ENCODE data around the gene KIF26B. TPM values are rescaled to one million over a fixed set of nuclear protein-coding genes. Genes with fewer than 3 reads are reported as not detected.

The KIF26B gene
- total RNA-seq, 1 experiment from 2014 or later, result 1.2 TPM

DNA sequence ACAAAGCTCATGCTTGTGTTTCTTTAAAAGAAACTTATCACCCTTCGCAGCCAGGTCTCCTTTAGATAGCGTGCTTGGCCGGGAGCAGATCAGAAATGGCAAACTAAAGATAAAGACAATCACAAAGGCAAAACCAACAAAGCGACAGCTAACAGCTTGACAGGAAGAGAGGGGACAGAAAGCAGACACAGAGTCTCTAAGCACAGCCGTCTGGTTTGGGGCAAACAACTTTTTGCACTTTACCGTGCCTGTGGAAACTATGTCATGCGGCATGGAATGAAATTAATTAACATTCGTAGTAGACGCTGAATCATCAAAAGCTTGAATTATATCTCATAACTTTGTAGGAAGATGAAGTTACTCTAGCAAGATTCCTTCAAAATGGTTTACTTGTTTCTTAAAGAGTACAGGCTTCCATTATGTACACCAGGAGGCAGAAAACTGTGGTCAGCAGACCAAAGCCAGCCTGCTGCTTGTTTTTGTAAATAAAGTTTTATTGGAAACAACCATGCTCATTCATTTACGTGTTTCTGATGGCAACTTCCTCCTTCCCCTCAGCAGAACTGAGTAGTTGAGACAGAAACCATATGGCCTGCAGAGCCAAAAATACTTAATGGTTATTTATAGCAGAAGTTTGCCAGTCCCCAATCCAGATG is 183.2 kb downstream of the KIF26B start:
- POLR2A ChIA-PET, result no interaction called here
- H3K27ac Mint-ChIP-seq, result no peak overlapping the region
- TF ChIP-seq, protein P1, sequence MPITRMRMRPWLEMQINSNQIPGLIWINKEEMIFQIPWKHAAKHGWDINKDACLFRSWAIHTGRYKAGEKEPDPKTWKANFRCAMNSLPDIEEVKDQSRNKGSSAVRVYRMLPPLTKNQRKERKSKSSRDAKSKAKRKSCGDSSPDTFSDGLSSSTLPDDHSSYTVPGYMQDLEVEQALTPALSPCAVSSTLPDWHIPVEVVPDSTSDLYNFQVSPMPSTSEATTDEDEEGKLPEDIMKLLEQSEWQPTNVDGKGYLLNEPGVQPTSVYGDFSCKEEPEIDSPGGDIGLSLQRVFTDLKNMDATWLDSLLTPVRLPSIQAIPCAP (CRISPR knock-in tag; IDR thresholded peaks at IDR 0.05), result no peak
- TF ChIP-seq, protein P2, sequence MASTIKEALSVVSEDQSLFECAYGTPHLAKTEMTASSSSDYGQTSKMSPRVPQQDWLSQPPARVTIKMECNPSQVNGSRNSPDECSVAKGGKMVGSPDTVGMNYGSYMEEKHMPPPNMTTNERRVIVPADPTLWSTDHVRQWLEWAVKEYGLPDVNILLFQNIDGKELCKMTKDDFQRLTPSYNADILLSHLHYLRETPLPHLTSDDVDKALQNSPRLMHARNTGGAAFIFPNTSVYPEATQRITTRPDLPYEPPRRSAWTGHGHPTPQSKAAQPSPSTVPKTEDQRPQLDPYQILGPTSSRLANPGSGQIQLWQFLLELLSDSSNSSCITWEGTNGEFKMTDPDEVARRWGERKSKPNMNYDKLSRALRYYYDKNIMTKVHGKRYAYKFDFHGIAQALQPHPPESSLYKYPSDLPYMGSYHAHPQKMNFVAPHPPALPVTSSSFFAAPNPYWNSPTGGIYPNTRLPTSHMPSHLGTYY (CRISPR knock-in tag; IDR thresholded peaks at IDR 0.05), result no peak
- TF ChIP-seq, protein P3, sequence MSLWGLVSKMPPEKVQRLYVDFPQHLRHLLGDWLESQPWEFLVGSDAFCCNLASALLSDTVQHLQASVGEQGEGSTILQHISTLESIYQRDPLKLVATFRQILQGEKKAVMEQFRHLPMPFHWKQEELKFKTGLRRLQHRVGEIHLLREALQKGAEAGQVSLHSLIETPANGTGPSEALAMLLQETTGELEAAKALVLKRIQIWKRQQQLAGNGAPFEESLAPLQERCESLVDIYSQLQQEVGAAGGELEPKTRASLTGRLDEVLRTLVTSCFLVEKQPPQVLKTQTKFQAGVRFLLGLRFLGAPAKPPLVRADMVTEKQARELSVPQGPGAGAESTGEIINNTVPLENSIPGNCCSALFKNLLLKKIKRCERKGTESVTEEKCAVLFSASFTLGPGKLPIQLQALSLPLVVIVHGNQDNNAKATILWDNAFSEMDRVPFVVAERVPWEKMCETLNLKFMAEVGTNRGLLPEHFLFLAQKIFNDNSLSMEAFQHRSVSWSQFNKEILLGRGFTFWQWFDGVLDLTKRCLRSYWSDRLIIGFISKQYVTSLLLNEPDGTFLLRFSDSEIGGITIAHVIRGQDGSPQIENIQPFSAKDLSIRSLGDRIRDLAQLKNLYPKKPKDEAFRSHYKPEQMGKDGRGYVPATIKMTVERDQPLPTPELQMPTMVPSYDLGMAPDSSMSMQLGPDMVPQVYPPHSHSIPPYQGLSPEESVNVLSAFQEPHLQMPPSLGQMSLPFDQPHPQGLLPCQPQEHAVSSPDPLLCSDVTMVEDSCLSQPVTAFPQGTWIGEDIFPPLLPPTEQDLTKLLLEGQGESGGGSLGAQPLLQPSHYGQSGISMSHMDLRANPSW (CRISPR knock-in tag; conservative IDR thresholded peaks at IDR 0.05; ENCODE audit: low read depth), result no peak
- TF ChIP-seq NFE2L1 (CRISPR knock-in tag; IDR thresholded peaks at IDR 0.05) (no peak), PRRX2 (CRISPR knock-in tag; IDR thresholded peaks at IDR 0.05) (no peak), SP1 (CRISPR knock-in tag; conservative IDR thresholded peaks at IDR 0.05) (no peak), TCF7 (CRISPR knock-in tag; IDR thresholded peaks at IDR 0.05; ENCODE audit: low read depth) (no peak), MXD4 (CRISPR knock-in tag; IDR thresholded peaks at IDR 0.05; ENCODE audit: borderline replicate concordance) (no peak), SMAD3 (CRISPR knock-in tag; IDR thresholded peaks at IDR 0.05; ENCODE audit: borderline replicate concordance) (no peak), GTF2I (CRISPR knock-in tag; conservative IDR thresholded peaks at IDR 0.05) (no peak), SOX15 (CRISPR knock-in tag; IDR thresholded peaks at IDR 0.05) (no peak), CBFB (CRISPR knock-in tag; IDR thresholded peaks at IDR 0.05; ENCODE audit: low read depth) (no peak), ZNF138 (CRISPR knock-in tag; conservative IDR thresholded peaks at IDR 0.05) (no peak)
- TF ChIP-seq, protein P4, sequence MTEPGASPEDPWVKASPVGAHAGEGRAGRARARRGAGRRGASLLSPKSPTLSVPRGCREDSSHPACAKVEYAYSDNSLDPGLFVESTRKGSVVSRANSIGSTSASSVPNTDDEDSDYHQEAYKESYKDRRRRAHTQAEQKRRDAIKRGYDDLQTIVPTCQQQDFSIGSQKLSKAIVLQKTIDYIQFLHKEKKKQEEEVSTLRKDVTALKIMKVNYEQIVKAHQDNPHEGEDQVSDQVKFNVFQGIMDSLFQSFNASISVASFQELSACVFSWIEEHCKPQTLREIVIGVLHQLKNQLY (CRISPR knock-in tag; IDR thresholded peaks at IDR 0.05), result no peak
- TF ChIP-seq, protein P5, sequence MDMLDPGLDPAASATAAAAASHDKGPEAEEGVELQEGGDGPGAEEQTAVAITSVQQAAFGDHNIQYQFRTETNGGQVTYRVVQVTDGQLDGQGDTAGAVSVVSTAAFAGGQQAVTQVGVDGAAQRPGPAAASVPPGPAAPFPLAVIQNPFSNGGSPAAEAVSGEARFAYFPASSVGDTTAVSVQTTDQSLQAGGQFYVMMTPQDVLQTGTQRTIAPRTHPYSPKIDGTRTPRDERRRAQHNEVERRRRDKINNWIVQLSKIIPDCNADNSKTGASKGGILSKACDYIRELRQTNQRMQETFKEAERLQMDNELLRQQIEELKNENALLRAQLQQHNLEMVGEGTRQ (CRISPR knock-in tag; IDR thresholded peaks at IDR 0.05), result no peak
- TF ChIP-seq, protein P6, sequence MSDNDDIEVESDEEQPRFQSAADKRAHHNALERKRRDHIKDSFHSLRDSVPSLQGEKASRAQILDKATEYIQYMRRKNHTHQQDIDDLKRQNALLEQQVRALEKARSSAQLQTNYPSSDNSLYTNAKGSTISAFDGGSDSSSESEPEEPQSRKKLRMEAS (CRISPR knock-in tag; IDR thresholded peaks at IDR 0.05), result no peak
- TF ChIP-seq, protein P7, sequence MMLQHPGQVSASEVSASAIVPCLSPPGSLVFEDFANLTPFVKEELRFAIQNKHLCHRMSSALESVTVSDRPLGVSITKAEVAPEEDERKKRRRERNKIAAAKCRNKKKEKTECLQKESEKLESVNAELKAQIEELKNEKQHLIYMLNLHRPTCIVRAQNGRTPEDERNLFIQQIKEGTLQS (CRISPR knock-in tag; conservative IDR thresholded peaks at IDR 0.05), result no peak
- TF ChIP-seq, protein P8, sequence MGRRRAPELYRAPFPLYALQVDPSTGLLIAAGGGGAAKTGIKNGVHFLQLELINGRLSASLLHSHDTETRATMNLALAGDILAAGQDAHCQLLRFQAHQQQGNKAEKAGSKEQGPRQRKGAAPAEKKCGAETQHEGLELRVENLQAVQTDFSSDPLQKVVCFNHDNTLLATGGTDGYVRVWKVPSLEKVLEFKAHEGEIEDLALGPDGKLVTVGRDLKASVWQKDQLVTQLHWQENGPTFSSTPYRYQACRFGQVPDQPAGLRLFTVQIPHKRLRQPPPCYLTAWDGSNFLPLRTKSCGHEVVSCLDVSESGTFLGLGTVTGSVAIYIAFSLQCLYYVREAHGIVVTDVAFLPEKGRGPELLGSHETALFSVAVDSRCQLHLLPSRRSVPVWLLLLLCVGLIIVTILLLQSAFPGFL (CRISPR knock-in tag; IDR thresholded peaks at IDR 0.05; ENCODE audit: borderline replicate concordance), result no peak
- TF ChIP-seq, protein P9, sequence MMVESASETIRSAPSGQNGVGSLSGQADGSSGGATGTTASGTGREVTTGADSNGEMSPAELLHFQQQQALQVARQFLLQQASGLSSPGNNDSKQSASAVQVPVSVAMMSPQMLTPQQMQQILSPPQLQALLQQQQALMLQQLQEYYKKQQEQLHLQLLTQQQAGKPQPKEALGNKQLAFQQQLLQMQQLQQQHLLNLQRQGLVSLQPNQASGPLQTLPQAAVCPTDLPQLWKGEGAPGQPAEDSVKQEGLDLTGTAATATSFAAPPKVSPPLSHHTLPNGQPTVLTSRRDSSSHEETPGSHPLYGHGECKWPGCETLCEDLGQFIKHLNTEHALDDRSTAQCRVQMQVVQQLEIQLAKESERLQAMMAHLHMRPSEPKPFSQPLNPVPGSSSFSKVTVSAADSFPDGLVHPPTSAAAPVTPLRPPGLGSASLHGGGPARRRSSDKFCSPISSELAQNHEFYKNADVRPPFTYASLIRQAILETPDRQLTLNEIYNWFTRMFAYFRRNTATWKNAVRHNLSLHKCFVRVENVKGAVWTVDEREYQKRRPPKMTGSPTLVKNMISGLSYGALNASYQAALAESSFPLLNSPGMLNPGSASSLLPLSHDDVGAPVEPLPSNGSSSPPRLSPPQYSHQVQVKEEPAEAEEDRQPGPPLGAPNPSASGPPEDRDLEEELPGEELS (CRISPR knock-in tag; IDR thresholded peaks at IDR 0.05), result no peak
- TF ChIP-seq, protein P10, sequence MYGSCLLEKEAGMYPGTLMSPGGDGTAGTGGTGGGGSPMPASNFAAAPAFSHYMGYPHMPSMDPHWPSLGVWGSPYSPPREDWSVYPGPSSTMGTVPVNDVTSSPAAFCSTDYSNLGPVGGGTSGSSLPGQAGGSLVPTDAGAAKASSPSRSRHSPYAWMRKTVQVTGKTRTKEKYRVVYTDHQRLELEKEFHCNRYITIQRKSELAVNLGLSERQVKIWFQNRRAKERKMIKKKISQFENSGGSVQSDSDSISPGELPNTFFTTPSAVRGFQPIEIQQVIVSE (CRISPR knock-in tag; IDR thresholded peaks at IDR 0.05; ENCODE audit: borderline replicate concordance), result no peak
- H3K4me1 Mint-ChIP-seq, result peaks cover 14% of the 10 kb centered on the region
- ATAC-seq (no peak), DNase-seq (ENCODE audit: low spot score) (no peak)
- no peaks in the 10 kb centered on the region for H3K36me3 Mint-ChIP-seq
- H3K27me3 Mint-ChIP-seq (ENCODE audit: low read depth), result peaks cover 19% of the 10 kb centered on the region
- CTCF ChIA-PET, result no interaction called here
- no peak overlapping the region for H3K4me3 Mint-ChIP-seq
- no peaks in the 10 kb centered on the region for H3K9me3 Mint-ChIP-seq
